NCI-H128 (cell line): ENCODE measurements around the gene MB.

Experiments
- DNase-seq: peaks from one replicate; lab custom pipeline; 2025; ENCODE audit not compliant: unreplicated experiment; lab: John Stamatoyannopoulos, UW

The MB gene

DNA sequence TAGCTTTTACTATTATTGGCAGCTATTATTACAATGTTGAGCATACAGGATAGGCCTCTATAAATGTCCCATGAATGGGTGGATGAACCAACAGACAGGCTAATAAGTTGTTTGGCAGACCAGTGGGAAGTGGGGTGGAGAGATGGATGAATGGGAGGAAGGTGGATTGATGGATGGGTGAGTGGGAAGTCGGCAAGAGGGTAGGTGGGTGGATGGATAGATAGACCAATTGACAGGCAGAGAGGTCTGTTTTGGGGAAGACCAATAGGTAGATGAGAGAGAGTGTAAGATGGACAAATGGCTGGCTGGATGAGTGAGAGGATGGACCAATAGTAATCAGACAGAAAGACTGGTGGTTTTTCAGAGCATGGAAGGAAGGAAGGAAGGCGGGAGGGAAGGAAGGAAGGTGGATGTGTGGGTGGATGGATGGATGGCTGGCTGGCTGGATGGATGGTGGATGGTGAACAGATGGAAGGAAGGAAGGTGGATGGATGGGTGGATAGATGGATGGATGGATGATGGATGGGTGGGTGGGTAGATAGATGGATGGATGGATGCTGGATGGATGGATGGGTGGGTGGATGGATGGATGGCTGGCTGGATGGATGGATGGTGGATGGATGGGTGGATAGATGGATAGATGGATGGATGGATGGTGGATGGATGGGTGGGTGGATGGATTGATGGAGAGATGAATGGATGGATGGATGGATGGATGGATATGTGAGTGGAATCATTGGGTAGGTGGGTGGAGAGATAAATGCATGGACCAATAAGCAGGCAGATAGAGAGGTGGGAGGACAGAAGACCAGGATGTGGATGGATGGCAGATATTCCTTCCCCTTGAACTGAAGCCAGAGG is 39.1 kb downstream of the MB start:
- DNase-seq, result no peak

DNA sequence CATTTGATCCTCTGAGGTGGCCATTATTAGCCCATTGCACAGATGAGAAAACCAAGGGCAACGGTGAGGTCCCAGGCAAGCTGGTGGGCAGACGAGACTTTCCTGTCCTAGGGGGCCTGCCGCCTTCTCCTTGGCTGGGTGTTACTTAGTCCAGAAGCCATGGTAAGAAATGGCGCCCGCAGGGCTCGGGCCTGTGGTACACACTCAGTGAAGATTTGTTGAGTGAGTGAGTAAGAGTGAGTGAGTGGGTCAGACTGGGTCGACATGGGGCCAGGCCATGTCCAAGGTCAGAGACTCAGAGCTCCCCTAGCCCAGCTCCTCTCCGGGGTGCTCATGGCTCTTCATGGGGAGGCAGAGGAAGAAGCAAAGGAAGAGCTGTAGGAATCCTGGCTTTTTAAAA is 40.5 kb downstream of the MB start:
- DNase-seq, result no peak

DNA sequence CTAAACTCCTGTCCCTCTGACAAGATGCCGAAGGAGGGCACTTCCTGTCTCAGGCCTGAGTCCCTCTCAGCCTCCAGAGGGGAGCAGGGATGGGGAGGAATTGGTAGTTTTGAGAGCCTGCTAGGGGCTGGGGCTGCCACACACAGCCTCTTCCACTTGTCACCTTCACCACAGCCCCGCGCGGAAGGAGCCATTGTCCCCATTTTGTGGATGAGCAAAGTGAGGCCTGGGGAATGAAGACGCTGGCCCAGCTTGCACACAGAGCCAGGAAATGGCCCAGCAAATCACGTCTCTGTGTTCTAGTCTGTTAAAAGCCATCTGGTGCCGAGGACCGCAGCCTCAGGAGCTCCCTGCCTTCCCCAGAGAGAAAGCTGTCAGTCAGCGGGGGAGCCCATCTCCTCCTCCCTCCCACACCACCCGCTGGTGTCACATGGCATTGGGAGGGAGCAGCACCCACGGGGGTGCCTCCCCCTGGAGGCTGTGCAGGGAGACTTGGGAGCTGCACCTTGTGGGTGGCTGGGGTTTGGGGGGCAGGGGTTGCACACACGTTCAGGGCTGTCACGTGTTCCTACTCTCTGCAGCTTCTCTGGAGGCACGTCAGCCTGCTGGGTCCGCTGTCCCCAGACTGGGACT is 41.9 kb downstream of the MB start:
- DNase-seq, result no peak

DNA sequence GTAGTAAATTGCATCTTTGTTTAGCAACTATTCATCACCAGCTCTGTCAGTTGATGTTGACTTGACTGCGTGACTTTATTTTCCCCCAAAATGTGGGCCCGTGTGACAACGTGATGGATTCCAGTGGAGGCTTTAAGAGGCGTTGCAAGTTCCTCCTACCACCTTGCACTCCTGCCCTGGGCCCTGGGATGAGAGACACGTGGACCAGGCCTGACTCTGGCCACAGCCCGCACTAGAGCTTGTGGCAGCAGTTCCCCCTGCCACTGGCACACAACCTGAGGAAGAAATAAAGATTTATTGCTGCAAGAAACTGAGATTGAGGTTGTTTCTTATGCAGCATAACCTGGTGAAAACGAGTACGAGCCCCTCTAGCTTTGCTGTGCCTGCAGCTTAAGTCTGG is 44.6 kb downstream of the MB start:
- no peak for DNase-seq

DNA sequence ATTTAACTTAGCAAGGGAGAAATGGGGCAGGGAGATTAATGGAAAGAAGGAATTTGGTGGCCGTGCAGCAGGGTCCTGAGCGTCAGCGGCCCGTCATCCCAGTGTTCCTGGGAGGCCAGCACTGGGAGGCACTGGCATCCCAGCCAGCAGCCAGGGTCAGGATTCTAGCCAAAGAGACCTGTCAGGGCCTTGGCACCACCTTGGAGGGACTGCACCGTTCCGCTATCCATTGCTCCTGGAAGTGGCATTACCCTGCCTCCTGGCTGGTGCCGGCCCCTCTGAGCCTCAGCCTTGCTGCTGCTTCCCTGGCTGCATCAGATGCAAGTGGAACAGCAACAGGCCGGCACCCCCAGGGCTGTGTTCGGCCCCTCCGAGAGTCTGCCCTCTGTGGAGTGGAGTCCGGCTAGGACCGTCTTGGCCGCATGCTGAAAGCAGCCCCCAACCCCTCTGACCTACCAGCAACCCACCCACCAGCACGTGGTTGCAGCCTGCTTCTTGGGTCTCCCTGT is 46.4 kb downstream of the MB start:
- no peak for DNase-seq

DNA sequence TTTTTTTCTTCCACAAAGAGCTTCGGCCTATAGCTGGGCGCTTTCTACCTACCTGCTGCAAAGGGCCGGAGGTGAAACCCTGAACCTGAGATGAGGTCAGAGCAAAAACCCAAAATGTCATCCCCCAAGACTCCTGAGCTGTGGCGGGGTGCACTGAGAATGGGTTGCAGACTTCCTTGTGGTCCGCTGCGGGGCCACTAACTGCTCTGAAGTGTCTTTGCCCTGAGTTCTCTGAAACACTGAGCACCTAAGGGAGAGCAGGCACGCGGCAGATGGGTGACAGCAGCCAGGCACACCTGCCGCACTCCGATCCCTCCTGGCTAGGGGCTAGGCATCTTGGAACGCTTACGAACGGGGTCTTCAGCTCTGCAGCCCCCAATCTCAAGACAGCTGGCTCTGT is 47.2 kb downstream of the MB start:
- no peak for DNase-seq

DNA sequence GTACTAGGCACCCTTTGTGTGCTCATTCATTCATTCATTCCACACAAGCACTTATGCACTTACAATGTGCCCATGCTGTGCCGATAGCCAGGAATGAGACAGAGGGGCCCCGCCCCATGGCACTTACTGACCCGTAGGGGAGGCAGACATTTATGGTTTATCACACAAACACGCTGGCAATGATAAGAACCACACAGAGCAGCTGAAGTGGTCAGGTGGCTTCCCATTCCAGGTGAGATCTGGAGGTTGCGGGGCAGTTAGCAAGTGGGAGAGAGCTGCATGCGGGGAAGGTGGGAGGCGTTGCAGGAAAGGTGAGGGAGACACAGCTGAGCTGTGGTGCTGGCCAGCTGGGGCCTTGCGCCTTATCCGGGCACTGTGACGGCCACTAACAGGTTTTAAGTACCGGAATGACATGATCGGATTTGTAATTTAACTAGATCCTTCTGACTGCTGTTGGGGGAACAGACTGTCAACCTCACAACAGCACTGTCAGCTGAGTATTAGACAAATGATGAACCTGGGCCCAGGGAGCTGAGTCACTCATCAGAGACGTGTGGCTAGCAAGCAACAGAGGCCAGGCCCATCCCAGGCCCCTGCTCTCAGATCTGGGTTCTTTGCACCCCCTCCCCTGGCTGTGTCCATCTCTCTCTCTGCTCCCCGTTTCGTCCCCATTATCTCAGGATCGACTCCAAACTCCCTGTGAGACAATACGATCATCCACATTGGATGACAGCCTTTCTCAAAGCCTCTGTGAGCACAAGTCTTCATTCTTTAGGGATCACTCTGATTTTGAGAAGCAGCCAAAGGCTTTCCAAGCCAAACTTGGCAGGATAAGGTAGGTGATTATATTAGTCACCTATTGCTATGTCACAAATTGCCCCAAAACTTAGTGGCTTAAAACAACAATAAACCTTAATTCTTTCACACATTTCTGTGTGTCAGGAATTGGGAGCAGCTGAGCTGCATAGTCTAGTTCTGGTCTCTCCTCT is 48.1 kb downstream of the MB start:
- no peak for DNase-seq

DNA sequence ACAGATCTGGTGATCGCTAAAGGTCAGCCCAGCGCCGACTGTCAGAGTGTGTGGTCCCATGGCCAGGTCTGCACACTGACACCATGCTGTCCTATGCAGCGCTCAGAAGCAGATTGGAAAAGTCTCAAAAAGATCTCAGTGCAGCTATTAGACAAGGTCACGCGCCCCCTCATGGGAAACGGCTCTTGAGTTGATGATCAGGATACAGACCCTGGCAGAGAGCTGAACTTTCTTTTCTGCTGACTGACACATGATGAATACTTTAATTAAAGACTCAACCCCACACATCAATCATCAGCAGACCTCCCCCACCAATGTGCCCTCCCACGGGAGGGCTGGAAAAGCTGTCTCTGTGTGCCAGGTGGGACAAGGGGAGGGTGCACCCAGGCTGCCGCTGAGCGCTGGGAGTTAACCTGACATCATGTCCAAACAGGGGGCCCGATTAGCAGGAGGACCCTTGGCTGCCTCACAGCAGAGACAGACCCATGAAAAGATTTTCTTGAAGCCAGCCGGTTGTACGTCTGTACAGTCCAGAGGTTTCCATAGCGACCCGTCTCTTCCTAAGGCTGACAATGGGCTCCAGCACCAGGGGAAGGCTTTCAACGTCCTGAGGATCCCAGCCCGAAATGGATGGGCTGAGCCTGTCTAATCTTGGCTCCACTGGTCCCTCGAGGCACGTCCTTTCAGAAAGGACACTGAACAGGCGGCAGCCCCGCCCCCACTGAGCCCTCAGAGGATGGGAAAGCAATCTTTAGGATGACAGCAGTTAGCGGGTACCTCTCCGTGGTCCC is 49.6 kb downstream of the MB start:
- DNase-seq, result no peak

DNA sequence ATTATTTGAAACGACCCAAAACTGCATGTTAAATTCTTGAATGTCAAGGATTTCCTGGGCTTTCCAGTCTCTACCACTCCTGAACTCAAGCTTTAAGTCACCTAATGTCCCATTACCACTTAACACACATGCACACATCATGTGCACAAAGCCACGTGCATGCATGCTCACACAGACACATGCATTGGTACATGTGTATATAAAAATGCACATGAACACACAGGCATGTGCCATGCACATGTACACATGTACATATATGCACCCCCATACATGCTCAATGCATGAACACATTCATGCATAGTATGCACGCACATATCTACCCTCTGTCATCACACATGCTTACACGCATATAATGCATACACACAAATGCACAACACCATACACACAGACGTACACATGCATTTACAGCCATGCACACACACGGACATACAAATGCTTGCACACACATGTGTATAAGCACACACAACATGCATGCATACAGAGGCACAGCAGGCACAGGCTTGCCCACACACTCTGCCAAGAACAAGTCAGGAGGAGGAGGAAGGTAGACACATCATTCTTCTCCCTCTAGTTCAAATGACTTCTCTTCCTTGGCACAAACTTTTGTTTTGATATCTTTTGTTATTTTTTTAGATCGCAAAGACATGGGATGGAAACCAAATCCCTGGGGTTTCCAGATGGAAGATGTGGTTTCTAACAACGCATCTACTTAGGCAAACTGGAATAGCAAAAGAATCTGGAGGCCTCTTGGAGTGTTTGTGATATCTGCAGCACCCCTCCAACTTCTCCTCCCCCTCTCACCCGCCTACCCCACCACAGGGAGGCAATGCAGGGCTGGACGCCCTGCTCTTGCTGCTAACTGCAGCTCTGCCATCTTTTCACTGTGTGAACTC is 51.9 kb downstream of the MB start:
- no peak for DNase-seq

DNA sequence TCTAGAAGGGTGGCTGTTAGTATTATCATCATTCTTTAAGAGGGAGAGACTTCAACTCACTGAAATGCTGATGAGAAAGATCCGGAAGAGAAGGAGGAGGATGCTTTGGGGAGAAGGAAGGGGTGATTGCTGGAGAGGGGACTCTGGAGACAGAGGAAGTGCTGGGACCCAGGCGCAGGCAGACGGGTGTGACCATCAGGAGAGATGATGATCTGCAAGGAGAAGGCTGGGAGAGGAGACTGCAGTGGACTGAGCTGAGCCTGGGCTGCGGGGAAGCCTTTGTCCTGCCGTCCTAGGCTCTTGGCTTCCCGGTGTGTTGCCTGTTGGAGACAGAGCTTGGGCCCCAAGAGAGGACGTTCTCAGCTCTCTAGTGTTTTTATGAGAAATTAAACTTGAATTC is 53.9 kb downstream of the MB start:
- DNase-seq, result no peak

DNA sequence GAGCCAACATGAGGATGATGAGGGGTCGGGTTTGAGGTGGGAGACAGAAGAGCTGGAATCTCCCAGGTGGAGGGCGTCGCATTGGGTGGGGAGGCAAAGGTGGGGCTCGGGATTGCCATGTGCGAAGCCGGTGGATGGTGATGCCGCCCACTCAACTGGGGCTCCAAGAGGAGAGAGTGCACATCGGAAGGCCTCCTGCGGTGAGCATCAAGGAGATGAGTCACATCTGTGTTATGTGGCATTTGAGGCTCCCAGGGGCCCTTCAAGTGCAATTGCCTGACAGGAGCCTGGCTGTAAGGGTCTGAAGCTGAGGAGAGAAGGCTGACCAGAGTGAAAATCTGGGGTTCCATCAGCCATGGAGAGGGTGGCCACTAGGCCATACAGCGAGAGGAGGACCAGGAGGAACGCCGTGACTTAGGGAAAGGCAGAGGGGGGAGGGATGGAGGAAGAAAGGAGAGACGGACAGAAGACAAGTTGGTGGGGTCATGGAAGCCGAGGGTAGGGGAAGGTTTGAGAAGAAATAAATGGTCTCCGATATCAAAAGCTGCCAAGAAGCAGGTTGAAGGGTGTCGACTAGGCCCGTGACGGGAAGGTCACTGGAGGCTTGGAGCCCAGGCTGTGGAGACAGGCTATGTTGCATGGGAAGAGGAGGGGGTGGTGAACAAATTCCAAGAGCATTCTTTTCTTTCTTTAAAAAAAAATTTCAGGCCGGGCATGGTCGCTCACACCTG is 55.2 kb downstream of the MB start:
- no peak for DNase-seq

DNA sequence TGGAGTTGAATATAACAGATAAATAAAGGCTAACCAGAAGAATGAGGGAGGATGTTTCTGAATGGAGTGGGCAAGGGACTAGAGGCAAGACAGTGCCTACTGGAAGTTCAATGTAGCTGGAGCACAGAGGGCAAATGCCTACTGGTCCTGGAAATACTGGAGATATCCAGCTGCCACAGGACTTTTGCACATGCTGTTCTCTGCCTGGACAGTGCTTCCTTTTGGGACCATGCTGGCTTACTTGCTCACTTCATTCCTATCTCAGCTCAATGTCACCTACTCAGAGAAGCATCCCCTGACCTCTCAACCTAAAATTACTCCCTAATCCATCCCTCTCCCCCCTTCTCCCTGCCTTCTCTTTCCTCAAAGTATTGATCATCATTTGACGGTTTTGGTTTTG is 56.3 kb downstream of the MB start:
- no peak for DNase-seq

DNA sequence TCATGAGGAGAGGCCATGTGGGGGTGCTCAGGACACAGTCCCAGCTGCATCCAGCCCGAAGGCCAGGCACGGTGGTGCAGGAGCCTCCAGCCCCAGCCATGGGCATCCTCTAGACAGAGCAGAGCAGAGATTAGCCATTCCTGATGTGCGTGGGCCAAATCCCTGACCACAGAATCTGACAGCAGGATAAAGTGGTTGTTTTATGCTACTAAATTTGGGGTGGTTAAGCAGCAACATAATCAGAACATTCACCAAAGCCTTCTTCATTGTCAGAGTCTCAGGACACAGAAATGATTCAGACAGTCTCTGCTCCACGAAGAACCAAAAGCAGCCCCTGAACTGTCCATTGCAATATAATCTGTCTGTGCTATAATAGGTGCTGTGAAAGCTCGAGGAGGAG is 56.8 kb downstream of the MB start:
- no peak for DNase-seq

DNA sequence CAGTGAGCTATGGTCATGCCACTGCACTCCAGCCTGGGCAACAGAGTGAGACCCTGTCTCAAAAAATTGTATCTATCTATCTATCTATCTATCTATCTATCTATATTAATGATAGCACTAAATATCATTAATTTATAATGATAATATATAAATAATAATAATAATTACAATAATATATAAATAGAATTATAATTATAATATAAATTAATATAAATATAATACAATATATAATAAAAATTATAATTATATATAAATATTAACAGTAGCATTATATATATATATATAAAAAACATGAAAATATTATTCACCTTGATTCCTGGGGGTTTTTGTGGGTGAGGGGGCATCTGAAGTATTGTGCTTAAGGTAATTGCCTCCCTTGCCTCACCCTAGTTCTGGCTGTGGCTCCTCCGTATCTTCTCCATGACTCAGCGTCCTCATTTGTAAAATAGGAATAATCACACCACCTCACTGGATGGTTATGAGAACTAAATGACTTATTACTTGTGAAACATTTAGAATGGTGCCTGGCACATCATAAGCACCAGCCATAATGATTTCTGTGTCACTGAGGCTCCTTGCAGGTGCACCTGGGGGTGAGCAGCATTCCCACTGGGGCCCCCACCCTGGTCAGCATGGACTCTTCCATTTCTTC is 57.6 kb downstream of the MB start:
- no peak for DNase-seq

DNA sequence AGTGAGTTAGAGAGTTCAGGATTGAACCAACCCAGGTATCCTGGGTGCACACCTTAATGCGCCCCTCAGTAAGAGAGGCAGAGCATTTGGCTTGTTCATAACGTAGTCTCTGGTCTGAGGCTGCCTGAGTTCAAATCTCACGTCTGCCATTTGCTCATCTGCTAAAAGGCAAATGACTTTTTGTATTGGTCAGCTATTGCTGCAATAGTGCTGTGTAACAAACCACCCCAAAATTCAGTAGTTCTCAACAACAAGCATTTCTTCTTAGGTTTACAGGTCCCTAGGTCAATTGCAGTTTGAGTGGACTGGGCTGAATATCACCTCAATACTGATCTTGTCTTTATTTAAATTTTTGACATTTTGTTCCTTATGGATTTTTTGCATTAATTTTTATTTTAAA is 58.4 kb downstream of the MB start:
- no peak for DNase-seq

DNA sequence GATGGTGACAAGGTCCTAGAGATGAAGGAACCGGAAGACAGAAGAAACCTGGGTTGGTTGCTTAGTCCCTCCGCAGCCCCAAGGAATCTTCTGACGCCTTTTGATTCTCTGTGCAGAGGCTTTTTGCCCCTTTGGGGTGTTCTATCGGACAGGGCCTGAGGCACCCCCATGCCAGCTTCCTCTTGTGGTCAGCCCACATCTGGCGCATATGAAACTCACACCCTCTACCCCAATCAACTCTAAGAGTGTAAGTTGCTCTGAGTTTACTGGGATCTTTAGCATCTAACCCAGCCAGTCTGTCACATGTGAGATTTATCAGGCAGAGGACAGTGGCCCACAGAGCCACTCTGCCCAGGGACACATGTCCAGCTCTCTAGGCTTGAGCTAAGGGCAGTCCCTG is 59.1 kb downstream of the MB start:
- DNase-seq, result no peak
